ENCODE results near the gene CHPF2. TPM values are rescaled to one million over a fixed set of nuclear protein-coding genes. Genes with fewer than 3 reads are reported as not detected.

Gene CHPF2
- total RNA-seq, 4 donors from 2014 or later, result 22.3 to 44.9 (median 34.0) TPM

DNA sequence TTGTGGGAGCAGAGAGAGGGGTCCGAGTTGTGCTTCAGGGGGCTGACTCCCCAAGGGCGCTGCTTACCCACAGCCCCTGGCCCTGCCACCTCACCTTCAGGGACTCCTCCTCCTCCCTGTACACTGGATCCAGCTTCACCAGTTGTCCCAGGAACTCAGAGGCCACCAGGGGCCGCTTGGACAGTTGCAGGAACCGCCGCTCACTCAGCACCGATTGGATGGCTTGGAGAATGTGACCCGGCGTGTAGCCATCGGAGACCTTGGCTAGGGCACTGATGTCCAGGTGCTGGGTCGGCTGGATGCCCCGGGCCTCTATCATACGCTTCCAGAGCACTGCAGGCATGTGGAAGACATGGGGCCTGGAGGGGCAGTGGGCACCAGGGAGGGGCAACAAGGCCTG is 40.7 kb upstream of the CHPF2 start:
- TF ChIP-seq CTCF (IDR thresholded peaks at IDR 0.05), result no peak
- no peak for DNase-seq (ENCODE audit: low spot score)
- no peak for ATAC-seq (ENCODE audit: low FRiP score)

- ATAC-seq (ENCODE audit: low FRiP score), result no peak
- DNase-seq (ENCODE audit: low spot score), result no peak
- no peak for TF ChIP-seq CTCF (IDR thresholded peaks at IDR 0.05)
These were observed 40.2 kb upstream of the CHPF2 start for GRCh38 chr7:151192002-151192539.

DNA sequence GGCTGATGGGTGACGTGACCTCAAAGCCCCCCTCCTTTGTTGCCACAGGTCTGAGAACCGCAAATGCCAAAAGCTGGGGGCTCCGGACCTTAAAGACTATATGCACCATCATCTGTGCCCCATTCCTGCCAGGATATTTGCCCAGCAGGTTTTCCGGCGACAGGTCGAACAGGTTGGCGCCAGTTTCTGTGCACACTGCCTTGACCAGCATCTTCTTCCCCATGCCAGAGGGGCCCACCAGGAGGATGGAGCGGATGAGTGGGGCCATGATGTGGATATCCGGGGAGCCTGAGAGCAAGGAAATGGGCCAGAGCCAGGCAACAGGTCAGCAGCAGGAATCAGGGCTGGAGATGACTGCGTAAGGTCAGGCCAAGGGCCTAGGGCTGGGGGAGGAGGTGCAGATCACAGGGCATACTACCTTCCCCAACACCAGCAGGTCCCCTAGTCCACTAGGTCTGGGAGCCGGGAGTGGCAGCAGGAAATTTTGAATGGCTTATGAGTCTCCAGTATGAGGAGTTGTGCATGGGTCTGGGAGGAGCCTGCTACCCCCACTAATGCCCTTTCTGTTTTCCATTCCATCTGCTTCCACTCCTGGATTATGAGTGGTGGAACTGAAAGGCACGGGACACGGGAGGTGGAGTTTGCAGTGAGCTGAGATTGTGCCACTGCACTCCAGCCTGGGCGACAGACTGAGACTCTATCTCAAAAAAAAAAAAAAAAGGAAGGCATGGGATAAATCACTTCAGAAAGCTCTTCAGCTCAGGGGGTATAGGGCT is 38.9 kb upstream of the CHPF2 start:
- DNase-seq (ENCODE audit: low spot score), result no peak
- TF ChIP-seq CTCF (IDR thresholded peaks at IDR 0.05), result no peak

DNA sequence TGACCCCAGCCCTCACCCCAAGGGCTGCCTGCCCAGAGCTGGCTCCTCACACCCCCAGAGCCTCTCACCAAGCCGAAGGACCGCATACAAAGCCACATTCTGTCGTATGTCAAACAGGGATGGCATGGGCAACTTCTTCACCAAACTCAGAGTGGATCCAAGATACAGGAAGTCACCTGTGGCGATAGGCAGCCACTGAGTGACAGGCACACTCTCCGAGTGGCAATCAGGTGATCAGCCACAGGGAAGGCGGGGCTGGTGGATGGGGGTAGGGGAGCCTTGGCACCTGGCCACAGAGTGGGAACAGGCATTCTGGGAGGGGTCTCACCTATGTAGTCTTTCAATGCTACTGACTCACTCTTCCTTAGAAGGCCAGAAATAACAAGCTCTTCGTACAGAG is 38.1 kb upstream of the CHPF2 start:
- no peak for ATAC-seq (ENCODE audit: low FRiP score)
- TF ChIP-seq CTCF (IDR thresholded peaks at IDR 0.05), result no peak
- no peak for DNase-seq (ENCODE audit: low spot score)

More for the DNA sequence above, 38.9 kb upstream of the CHPF2 start:
- no peak for ATAC-seq (ENCODE audit: low FRiP score)

DNA sequence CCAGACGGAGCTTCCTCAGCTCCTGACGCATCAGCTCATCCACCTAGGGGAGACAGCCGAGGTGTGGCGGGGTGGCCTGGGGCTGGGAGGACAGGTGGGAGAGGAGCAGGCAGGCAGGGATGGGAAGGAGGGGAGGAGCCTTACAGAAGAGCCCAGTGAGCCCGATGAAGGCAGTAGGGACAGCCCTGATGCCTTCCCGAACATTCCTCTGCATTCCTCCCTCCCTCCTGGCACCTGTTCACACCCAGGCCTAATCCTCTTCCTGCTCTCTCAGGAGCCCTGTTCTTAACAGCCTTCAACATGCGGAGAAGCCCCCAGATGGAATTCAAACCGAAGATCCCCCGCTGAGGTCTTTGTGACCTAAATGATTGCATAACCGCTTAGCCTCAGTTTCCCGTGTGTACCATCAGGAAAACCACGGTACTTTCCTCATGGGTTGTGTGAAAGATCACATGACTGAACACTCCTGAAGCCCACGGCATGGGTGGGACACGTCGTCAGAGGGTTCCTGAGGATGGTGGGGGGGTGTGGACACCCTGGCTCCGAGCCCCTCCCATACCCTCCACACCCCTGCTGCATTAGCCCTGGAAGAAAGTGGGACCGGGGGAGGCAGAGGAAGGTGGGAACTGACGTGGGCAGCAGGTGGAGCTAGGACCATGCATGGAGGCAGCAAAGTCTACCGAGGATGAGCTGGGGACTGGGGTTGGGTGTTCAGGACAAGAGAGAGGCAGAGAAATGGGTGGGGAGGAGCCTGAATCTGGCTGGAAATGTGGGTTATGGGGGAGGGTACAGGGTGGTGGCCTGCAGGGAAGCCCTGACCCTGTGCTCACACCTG is 36.5 kb upstream of the CHPF2 start:
- DNase-seq (ENCODE audit: low spot score) (no peak), ATAC-seq (ENCODE audit: low FRiP score) (no peak)
- TF ChIP-seq CTCF (IDR thresholded peaks at IDR 0.05), result no peak

DNA sequence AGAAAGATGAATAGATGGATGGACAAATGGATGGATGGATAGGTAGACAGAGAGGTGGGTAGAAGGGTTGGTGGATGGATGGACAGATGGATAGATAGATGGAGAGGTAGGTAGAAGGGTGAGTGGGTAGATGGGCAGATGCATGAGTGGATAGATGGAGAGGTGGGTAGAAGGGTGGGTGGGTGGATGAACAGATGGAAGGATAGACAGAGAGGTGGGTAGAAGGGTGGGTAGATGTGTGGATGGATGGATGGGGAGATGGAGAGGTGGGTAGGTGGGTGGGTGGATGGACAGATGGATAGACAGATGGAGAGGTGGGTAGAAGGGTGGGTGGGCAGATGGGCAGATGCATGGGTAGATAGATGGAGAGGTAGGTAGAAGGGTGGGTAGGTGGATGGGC is 34.4 kb upstream of the CHPF2 start:
- DNase-seq (ENCODE audit: low spot score), result no peak
- TF ChIP-seq CTCF (IDR thresholded peaks at IDR 0.05), result no peak
- no peak for ATAC-seq (ENCODE audit: low FRiP score)
